H1 (cell line): ENCODE measurements around the gene KLK6. TPM values are rescaled to one million over a fixed set of nuclear protein-coding genes. Genes with fewer than 3 reads are reported as not detected.

ENCODE experiments used
- CTCF ChIA-PET: fragments of 300-600 bp; sonication (Branson Sonifier 250); formaldehyde crosslinking; loops from one replicate; lab custom pipeline; 2021; ENCODE audit not compliant: partially characterized antibody; lab: Charles Lee
- POLR2A ChIA-PET: fragments of 300-600 bp; sonication (Branson Sonifier 250); formaldehyde crosslinking; loops from one replicate; lab custom pipeline; 2021; ENCODE audit warnings: inconsistent platforms; ENCODE audit not compliant: partially characterized antibody; lab: Charles Lee
- DNase-seq, 2 experiments: peaks; one replicate each; pipeline versions ENCODE4 v3.0.0 to v3.0.0-alpha.2; 2010 to 2022; ENCODE audit warnings: low spot score in 2 of 2, low read depth in 1 of 2, mixed read lengths in 1 of 2
- FAIRE-seq: peaks from 2 replicates; lab custom pipeline; 2011; peaks lifted over from hg19 to GRCh38; lab: Jason Lieb, UNC
- H2AFZ ChIP-seq: 2 replicates; pipeline ENCODE4 v1.8.1; 2012; ENCODE audit warnings: low read length, inconsistent platforms
- H2AK5ac ChIP-seq: 2 replicates; pipeline ENCODE4 v1.6.1; 2013; ENCODE audit warnings: low read depth, low read length
- H2BK120ac ChIP-seq: replicated peaks from 2 replicates; pipeline ENCODE3; 2013; ENCODE audit warnings: low read depth, low read length, inconsistent platforms
- H2BK12ac ChIP-seq: 2 replicates; pipeline ENCODE4 v1.6.1; 2013; ENCODE audit warnings: low read depth, low read length
- H2BK15ac ChIP-seq: 2 replicates; pipeline ENCODE4 v1.6.1; 2013; ENCODE audit warnings: low read length
- H2BK20ac ChIP-seq: 2 replicates; pipeline ENCODE4 v1.6.1; 2013; ENCODE audit warnings: low read length
- H2BK5ac ChIP-seq: 2 replicates; pipeline ENCODE4 v1.6.1; 2013; ENCODE audit warnings: low read depth, low read length
- H3K14ac ChIP-seq: 2 replicates; pipeline ENCODE4 v1.6.1; 2013; ENCODE audit warnings: inconsistent platforms; ENCODE audit not compliant: insufficient read length
- H3K18ac ChIP-seq: 2 replicates; pipeline ENCODE4 v1.6.1; 2013; ENCODE audit warnings: low read length; ENCODE audit errors: extremely low read depth
- H3K23ac ChIP-seq: 2 replicates; pipeline ENCODE4 v1.6.1; 2013; ENCODE audit warnings: inconsistent platforms; ENCODE audit not compliant: insufficient read length
- H3K23me2 ChIP-seq: 2 replicates; pipeline ENCODE4 v1.6.1; 2013; ENCODE audit warnings: low read depth, low read length
- H3K27ac ChIP-seq: 2 replicates; pipeline ENCODE4 v1.6.1; 2011; ENCODE audit warnings: low read depth, low read length, inconsistent platforms
- H3K27me3 ChIP-seq, 4 experiments: replicated peaks in 1 of 4; 1 replicate in 1 of 4; 2 replicates in 3 of 4; pipeline versions ENCODE4 v1.6.1 to v1.8.1; 2011 to 2013; ENCODE audit warnings: low read length in 3 of 4, mild to moderate bottlenecking in 3 of 4, inconsistent platforms in 2 of 4, mixed read lengths in 2 of 4, moderate library complexity in 1 of 4; ENCODE audit not compliant: control insufficient read depth in 3 of 4, insufficient read depth in 3 of 4; ENCODE audit errors: extremely low read depth in 1 of 4
- H3K36me3 ChIP-seq, 4 experiments: 2 replicates each; pipeline versions ENCODE4 v1.6.1 to v1.8.1; 2011 to 2013; ENCODE audit warnings: mild to moderate bottlenecking in 4 of 4, low read length in 3 of 4, moderate library complexity in 2 of 4, control low read depth in 1 of 4, inconsistent platforms in 1 of 4; ENCODE audit not compliant: insufficient read depth in 4 of 4, control insufficient read depth in 2 of 4
- H3K4ac ChIP-seq: replicated peaks from 2 replicates; pipeline ENCODE3; 2013; ENCODE audit warnings: low read length, low read depth, mixed read lengths, inconsistent platforms; ENCODE audit not compliant: insufficient read length
- H3K4me1 ChIP-seq, 4 experiments: replicated peaks in 1 of 4; 1 replicate in 1 of 4; 2 replicates in 3 of 4; pipeline versions ENCODE4 v1.6.1 to v1.8.1; 2011 to 2013; ENCODE audit warnings: low read length in 3 of 4, inconsistent platforms in 2 of 4, mixed read lengths in 1 of 4; ENCODE audit not compliant: insufficient read depth in 4 of 4, control insufficient read depth in 3 of 4
- H3K4me2 ChIP-seq, 2 experiments: 2 replicates each; pipeline versions ENCODE4 v1.6.1 to v1.8.1; 2011 to 2013; ENCODE audit warnings: low read depth in 2 of 2, low read length in 2 of 2, control low read depth in 1 of 2, inconsistent platforms in 1 of 2, mild to moderate bottlenecking in 1 of 2; ENCODE audit not compliant: insufficient read depth in 1 of 2
- H3K4me3 ChIP-seq, 4 experiments: fragments of 200-600, 300-600 bp in 1 of 4; sonication (generic), shearing (Covaris generic), sonication (Bioruptor Twin) in 1 of 4; 2 replicates each; pipeline versions ENCODE4 v1.5.1 to v1.8.1; 2011 to 2016; ENCODE audit warnings: low read length in 4 of 4, low read depth in 3 of 4, control low read depth in 2 of 4, inconsistent platforms in 2 of 4, mild to moderate bottlenecking in 2 of 4, mixed read lengths in 1 of 4, moderate library complexity in 1 of 4; ENCODE audit not compliant: insufficient read depth in 2 of 4; ENCODE audit errors: extremely low read depth in 1 of 4
- H3K56ac ChIP-seq: replicated peaks from 2 replicates; pipeline ENCODE3; 2013; ENCODE audit warnings: low read depth, mild to moderate bottlenecking, mixed read lengths, low read length, inconsistent platforms; ENCODE audit not compliant: insufficient read length
- H3K79me1 ChIP-seq: 2 replicates; pipeline ENCODE4 v1.6.1; 2013; ENCODE audit warnings: low read depth, low read length, control low read depth
- H3K79me2 ChIP-seq, 2 experiments: 2 replicates each; pipeline versions ENCODE4 v1.6.1 to v1.8.1; 2012 to 2013; ENCODE audit warnings: low read length in 2 of 2, mild to moderate bottlenecking in 2 of 2, inconsistent platforms in 1 of 2; ENCODE audit not compliant: insufficient read depth in 2 of 2, control insufficient read depth in 1 of 2
- H3K9ac ChIP-seq, 4 experiments: replicated peaks in 1 of 4; 1 replicate in 1 of 4; 2 replicates in 3 of 4; pipeline versions ENCODE4 v1.6.1 to v1.8.1; 2011 to 2013; ENCODE audit warnings: low read depth in 3 of 4, low read length in 3 of 4, control low read depth in 2 of 4, mild to moderate bottlenecking in 2 of 4, moderate library complexity in 2 of 4, inconsistent platforms in 1 of 4; ENCODE audit errors: extremely low read depth in 1 of 4
- H3K9me3 ChIP-seq, 2 experiments: 2 replicates each; pipeline versions ENCODE4 v1.6.1 to v1.8.1; 2012 to 2013; ENCODE audit warnings: mild to moderate bottlenecking in 2 of 2, moderate library complexity in 2 of 2, control low read depth in 1 of 2, inconsistent platforms in 1 of 2, low read depth in 1 of 2, low read length in 1 of 2, mixed read lengths in 1 of 2; ENCODE audit not compliant: insufficient read depth in 2 of 2
- H4K20me1 ChIP-seq, 2 experiments: replicated peaks in 1 of 2; 2 replicates each; pipeline versions ENCODE3 to v1.8.1; 2011 to 2013; ENCODE audit warnings: inconsistent platforms in 2 of 2, low read length in 2 of 2, mild to moderate bottlenecking in 1 of 2; ENCODE audit not compliant: insufficient read depth in 2 of 2, control insufficient read depth in 1 of 2
- H4K5ac ChIP-seq: 2 replicates; pipeline ENCODE4 v1.6.1; 2013; ENCODE audit warnings: low read length, low read depth, mixed read lengths, inconsistent platforms; ENCODE audit not compliant: insufficient read length
- H4K8ac ChIP-seq: 2 replicates; pipeline ENCODE4 v1.8.0; 2013; ENCODE audit warnings: mild to moderate bottlenecking, moderate library complexity, low read length, inconsistent platforms; ENCODE audit not compliant: insufficient read depth; ENCODE audit errors: extremely low read depth
- H4K91ac ChIP-seq: replicated peaks from 2 replicates; pipeline ENCODE3; 2013; ENCODE audit warnings: low read length, mixed read lengths, inconsistent platforms; ENCODE audit not compliant: insufficient read length
- CBX5 ChIP-seq: fragments of 300-800, 300-1000 bp; sonication (generic); IDR thresholded peaks from 2 replicates; pipeline ENCODE4 v1.7.1; 2016; ENCODE audit warnings: antibody characterized with exemption, low read length, low read depth
- CBX8 ChIP-seq: fragments of 300-800, 300-1000 bp; sonication (generic); IDR thresholded peaks from 2 replicates; pipeline ENCODE4 v1.7.1; 2016; ENCODE audit warnings: low read depth, low read length, borderline replicate concordance
- CTBP2 ChIP-seq: IDR thresholded peaks from 2 replicates; pipeline ENCODE4 v1.7.0; 2011; ENCODE audit warnings: borderline replicate concordance, mild to moderate bottlenecking, moderate library complexity, mixed read lengths, low read length; ENCODE audit not compliant: insufficient read depth, insufficient read length
- JUN ChIP-seq: IDR thresholded peaks from 2 replicates; pipeline ENCODE4 v1.6.1; 2011; ENCODE audit warnings: low read depth, mild to moderate bottlenecking, improper control_type of control experiment, low read length
- NRF1 ChIP-seq: IDR thresholded peaks from 2 replicates; pipeline ENCODE4 v1.6.1; 2011; ENCODE audit warnings: mild to moderate bottlenecking, low read depth, low read length, improper control_type of control experiment
- RFX5 ChIP-seq: IDR thresholded peaks from 2 replicates; pipeline ENCODE4 v1.6.1; 2011; ENCODE audit warnings: low read depth, low read length, improper control_type of control experiment, borderline replicate concordance
- SAP30 ChIP-seq: fragments of 300-600 bp; sonication (generic); IDR thresholded peaks from 2 replicates; pipeline ENCODE4 v1.7.1; 2012; ENCODE audit warnings: low read length, moderate library complexity, mild to moderate bottlenecking, inconsistent platforms; ENCODE audit not compliant: insufficient read depth, insufficient replicate concordance
- SIRT6 ChIP-seq: IDR thresholded peaks from one replicate; pipeline ENCODE4 v1.7.1; 2012; ENCODE audit warnings: low read length, inconsistent platforms
- WGBS, 2 experiments: shearing (Covaris generic) in 1 of 2; methylation state at CpG; one replicate each; pipeline versions ENCODE4 v1.1.6 to v1.1.7; 2013 to 2015; ENCODE audit warnings: low lambda C conversion rate in 2 of 2, mixed read lengths in 2 of 2, inconsistent platforms in 1 of 2, low coverage in 1 of 2, missing lambda C conversion rate in 1 of 2; ENCODE audit not compliant: insufficient replicate concordance in 2 of 2, insufficient coverage in 1 of 2, insufficient read length in 1 of 2; ENCODE audit errors: extremely low coverage in 1 of 2, missing lambda C conversion rate in 1 of 2; 5-methylcytosine and 5-hydroxymethylcytosine counted together
- polyA plus RNA-seq, 7 experiments: library from polyadenylated mRNA; depleted of rRNA in 3 of 7; stranded (reverse) in 5 of 7; unstranded in 2 of 7; fragments of >200 nt in 5 of 7; fragments of 200-250 nt in 2 of 7; gene quantifications; 1 replicate in 5 of 7; 2 replicates in 1 of 7; 4 replicates in 1 of 7; pipeline versions ENCODE4 v1.2.1 to v1.2.3, GENCODE V29; 2011 to 2013; ENCODE audit warnings: missing spikeins in 2 of 7, mixed read lengths in 2 of 7
- total RNA-seq: library from RNA; stranded (reverse); fragmentation: NEBNext Ultra II Directional; extraction: Animal tissue kit (Norgen Biotek cat#: 25700); gene quantifications from 2 replicates; pipeline ENCODE4 v1.2.1, GENCODE V29; 2021

Gene KLK6
- total and polyA plus RNA-seq, 2 of the 8 experiments (the other 6 are each of a cell fraction or from before 2014, with no cell fraction given) = 0.69 to 3.2 TPM

GRCh38 chr19:50932018-50932689 lies 37.2 kb downstream of the KLK6 start:
- Histone ChIP-seq H3K4me2 (no peak overlapping the region), H2BK20ac (no peak overlapping the region), H3K4me1 (no peaks in the 10 kb centered on the region), H3K9me3 (no peaks in the 10 kb centered on the region), H3K27me3 (0 out of 7 replicates have a peak, but pooled peaks cover 0 to 2% (median 0%) of the 10 kb centered on the region in 4 experiments), H3K23me2 (no peaks in the 10 kb centered on the region), H4K20me1 (no peaks in the 10 kb centered on the region), H2BK5ac (no peak overlapping the region), H3K4me3 (no peak overlapping the region), H4K91ac (no peak overlapping the region), H3K27ac (no peak overlapping the region), H2AK5ac (no peak overlapping the region), H3K56ac (no peak overlapping the region), H2BK12ac (no peak overlapping the region), H3K9ac (no peak overlapping the region), H3K79me1 (no peaks in the 10 kb centered on the region), H2AFZ (no peak overlapping the region), H2BK15ac (no peak overlapping the region), H3K18ac (no peak overlapping the region), H3K23ac (no peak overlapping the region), H3K79me2 (no peaks in the 10 kb centered on the region), H3K36me3 (no peaks in the 10 kb centered on the region), H2BK120ac (no peak overlapping the region), H4K8ac (no peak overlapping the region), H3K4ac (no peak overlapping the region), H3K14ac (no peak overlapping the region), H4K5ac (no peak overlapping the region)
- DNase-seq = no peak
- ChIA-PET POLR2A (no interaction called here), CTCF (interaction anchor here (2.1 kb wide), 1 partner anchor 85 kb away, joined by 13 read pairs; no protein-coding TSS in a partner anchor)
- 93% methylated on average over 11 of the region's 11 CpGs; no CpG with 5 or more reads in 1 of the 2 experiments for WGBS, 2 experiments
- TF ChIP-seq NRF1 = no peak
- no peak for TF ChIP-seq SAP30
- TF ChIP-seq CTBP2 = no peak
- TF ChIP-seq SIRT6 = no peak
- no peak for TF ChIP-seq CBX8
- TF ChIP-seq RFX5 = no peak
- TF ChIP-seq JUN = no peak
- no peak for TF ChIP-seq CBX5
- no peak for FAIRE-seq
